Retina (tissue), 1 donor: Measurements from ENCODE around the gene BICDL2.
A peak's percentile ranks its signal among the peaks of the same experiment; 100 is the strongest.

Experiments used
- DNase-seq: peaks from one replicate; pipeline ENCODE4 v3.0.0-alpha.2; 2016

The BICDL2 gene

DNA sequence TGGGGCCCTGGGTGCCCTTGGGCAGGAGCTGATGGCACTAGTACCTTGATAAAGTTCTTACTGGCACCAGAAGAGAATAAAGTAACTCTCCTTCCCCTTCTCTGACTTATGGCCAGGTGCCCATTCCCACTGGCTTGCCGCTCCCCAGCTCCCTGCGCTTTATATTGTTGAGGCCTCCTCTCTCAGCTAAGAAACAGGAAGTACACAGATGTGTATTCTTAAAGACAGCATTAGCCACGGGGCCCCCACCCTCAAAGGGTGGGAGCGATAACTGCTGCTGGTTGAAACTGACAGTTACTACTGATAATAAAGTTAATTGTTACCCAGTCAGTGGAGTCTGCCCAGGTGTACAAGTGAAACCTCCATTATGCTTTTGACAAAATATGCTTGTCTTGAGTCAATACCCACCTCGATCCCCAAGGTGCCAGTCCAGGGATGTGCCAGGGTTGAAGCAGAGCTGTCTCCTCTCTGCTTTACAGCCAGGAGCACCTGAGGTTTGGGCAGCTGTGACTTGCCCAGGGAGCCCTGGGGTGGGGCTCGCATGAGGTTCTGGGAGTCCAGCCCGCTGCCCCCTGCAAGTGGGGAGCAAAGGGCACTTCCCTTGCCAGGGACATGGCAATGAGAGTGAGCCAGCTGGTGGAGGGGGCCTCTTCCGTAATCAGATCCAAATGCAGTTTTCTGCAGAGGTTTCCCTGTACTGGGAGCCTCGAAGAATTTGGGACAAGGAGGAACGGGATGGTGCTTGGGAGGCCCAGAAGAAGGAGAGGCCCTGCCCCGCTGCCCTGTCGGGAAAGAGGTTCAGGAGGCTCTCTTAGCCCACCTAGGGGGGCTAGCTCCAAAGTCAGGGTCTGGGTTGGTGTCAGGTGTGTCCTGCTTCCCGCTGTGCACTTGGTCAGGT is 29.4 kb downstream of the BICDL2 start:
- no peak for DNase-seq

DNA sequence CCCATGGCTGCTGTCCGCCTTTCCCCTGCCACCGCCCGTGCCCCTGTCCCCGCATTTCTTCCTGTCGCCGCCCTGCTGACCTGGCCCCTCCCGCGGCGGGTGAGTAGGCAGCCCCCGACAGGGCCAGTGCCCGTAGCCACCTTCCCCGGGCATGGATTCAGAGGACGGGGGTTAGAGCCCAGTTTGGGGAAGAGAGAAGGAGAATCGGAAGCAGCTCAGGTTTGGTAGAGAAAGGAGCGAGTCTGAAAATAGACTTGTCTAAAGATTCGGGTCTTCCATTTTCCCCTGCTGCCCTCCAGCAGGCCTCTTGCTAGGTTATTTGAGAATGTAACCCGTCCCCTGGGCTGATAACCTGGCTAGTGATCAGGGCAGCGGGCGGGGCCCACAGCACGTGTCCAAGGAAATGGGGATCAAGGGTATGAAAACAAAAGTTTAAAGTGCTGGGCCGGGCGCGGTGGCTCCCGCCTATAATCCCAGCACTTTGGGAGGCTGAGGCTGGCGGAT is 31.9 kb downstream of the BICDL2 start:
- DNase-seq = no peak

DNA sequence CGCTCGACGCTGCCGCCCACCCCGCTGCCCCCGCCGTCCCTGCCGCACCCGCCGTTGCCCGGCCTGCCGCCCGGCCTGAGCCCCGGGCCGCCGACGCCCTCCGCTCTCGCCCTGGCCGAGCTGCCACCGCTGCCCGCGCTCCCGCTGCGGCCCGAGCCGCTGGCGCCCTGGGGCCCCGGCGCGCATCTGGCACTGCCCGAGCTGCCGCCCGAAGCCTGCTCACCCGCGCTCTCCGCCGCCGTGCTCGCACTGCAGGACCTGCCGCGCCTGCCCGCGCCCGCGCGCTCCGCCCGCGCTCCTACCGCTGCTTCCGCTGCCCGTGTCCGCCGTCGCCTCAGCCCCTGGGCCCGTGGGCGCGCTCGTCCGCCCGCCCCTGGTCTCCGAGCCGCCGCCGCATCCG is 32.4 kb downstream of the BICDL2 start:
- DNase-seq = no peak

DNA sequence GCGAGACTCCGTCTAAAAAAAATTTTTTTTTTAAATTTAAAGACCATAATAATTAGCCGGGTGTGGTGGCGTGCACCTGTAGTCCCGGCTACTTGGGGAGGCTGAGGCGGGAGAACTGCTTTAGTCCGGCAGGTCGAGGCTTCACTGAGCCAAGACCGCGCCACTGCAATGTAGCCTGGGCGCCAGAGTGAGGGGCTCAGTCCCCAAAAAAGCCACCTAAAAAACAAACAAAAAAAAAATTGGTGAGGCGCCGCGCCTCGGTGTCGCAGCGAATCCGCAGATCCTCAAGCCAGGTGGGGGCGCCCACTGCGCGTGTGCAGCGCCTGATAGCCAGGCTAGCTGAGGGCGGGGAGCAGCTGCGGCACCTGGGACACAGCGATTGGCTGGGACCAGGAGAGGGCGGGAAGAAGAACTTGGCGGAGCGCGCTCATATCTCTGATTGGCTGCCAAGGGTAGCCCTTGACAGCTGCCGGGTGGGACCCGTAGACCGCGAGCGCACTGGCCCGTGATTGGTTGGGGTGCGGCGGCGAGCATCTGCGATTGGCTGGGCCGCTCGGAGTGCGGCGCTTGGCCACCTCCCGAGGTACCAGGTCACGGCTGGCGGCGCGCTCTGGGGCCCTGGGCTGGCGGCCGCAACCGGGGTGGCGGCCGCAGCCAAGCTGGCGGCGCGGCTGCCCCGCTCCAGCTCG is 33.0 kb downstream of the BICDL2 start:
- DNase-seq = peak; percentile 97

GRCh38 chr16:3001316-3001715 is 35.4 kb downstream of the BICDL2 start:
- no peak for DNase-seq

- DNase-seq = no peak
Measured at GRCh38 chr16:3000540-3000939, 36.2 kb downstream of the BICDL2 start.

DNA sequence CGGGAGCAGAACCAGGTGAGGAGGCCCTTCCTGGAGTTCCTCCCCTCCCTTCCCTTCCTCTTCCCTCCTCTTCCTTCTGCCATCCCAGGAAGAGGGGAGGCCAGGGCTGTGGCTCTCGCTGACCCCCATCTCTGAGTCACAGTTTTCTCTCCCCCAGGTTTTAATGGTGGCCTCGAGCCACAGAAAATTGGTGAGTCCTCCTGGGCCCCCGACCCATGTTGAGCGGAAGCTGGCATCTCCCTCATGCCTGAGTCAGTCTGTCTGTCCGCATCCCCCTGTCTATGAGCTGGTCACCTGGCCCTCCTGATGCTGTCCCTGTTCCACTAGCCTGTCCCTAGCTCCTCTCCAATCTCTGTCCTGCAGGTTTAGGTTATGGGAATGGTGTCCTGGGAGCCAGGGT is 36.8 kb downstream of the BICDL2 start:
- DNase-seq = no peak

DNA sequence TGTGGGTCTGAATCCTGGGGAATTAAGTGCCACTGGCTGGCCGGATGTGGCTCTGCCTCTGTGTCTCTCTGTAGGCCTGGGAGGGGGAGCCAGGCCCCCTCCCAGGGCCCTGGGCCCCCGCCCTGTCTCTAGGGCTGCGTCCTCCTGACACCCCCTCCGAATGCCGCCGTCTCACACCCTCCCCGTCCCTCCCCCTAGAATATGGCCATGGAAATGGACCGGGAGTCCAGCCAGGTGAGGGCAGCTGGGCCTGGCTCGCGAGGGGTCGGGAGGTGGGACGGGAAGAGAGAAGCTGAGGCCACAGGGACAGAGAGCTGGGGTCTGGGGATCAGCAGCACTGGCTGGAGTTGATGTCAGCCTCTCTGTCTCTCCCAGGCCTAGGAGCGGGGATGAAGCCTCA is 40.4 kb downstream of the BICDL2 start:
- no peak for DNase-seq

GRCh38 chr16:2992383-2993081 is 44.2 kb downstream of the BICDL2 start:
- DNase-seq = no peak

DNA sequence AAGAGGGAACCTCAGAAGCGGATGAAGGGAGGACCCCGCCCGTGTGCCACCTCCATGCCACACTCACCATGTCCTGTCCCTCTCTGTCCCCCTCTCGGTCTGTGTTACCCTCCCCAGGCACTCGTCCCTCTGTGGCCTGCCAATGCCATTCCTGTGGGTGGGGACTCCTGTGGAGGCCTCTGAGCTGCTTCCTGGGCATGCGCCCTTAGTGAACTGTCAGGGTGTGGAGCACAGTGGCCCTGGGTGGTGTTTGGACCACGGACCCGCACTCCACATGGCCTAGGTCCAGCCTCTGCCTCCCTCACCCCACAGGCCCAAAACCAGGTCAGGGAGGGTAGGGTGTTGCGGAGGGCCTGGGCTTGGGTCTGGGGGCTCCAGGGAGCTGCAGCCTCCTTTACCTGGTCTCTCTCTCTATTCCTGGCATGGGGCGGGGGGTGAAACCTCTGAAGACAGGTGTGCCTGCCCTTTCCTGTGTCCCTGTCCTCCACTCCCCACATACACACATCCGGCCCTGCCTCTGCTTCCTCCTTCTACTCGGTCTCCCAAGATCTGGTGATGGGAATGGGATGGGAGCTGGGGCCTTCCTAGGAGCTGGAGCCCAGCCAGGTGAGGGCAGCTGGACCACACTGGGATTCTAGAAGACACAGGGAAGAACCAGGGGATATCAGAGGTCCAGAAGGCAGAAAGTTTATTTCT is 45.0 kb downstream of the BICDL2 start:
- no peak for DNase-seq

- no peak for DNase-seq
Measured at GRCh38 chr16:2990891-2991290, 45.9 kb downstream of the BICDL2 start.

DNA sequence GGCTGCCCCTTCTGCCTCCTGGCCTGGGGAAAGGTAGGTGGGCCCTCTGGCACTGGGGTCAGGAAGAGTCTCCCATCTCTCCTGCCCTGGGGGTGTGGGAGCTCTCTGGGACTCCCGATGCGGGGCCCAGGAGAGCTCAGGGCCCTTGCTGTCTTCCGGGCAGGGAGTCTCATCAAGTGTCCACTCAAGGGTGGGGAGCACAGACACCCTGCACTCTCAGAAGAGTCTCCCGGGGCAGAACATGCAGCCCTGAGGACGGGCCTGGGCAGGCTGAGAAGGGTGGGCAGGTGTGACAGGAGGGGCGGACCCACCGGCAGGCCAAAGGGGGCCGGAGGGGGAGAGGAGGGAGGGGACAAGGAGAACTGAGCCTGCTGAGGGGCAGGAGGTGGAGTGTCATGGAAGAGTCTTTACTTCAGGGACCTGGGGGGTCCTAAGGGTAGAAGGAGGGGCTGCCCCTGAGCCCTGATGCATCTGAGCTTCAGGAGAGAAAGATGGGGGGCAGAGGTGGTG is 48.1 kb downstream of the BICDL2 start:
- no peak for DNase-seq

- no peak for DNase-seq
Measured at GRCh38 chr16:2987833-2988232, 48.9 kb downstream of the BICDL2 start.

GRCh38 chr16:2987286-2987685 is 49.5 kb downstream of the BICDL2 start:
- DNase-seq = no peak

- no peak for DNase-seq
Measured at GRCh38 chr16:2986623-2987188, 50.0 kb downstream of the BICDL2 start.

- DNase-seq = no peak
Measured at GRCh38 chr16:2985893-2986355, 50.8 kb downstream of the BICDL2 start.

DNA sequence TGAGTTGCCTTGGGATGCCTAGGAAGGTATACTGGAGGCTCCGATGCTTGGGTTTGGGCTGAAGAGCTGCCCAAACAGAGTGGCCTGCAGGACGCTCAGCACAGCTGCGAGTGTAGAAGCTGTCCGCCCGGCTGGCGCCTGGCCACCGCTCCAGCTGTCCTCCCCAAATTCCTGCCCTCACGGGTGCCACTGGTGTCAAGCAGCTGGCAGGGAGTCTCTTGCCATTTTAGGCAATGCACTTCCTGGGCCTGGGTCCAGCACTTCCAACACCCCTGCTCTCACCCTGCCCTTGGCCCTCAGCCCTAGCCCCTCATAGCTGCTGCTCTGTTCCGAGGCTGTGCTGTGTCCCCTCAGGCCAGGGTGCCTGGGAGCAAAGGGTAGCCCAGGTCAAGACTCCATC is 51.3 kb downstream of the BICDL2 start:
- DNase-seq = no peak

GRCh38 chr16:2983706-2984136 is 53.0 kb downstream of the BICDL2 start:
- DNase-seq = peak; percentile 96

DNA sequence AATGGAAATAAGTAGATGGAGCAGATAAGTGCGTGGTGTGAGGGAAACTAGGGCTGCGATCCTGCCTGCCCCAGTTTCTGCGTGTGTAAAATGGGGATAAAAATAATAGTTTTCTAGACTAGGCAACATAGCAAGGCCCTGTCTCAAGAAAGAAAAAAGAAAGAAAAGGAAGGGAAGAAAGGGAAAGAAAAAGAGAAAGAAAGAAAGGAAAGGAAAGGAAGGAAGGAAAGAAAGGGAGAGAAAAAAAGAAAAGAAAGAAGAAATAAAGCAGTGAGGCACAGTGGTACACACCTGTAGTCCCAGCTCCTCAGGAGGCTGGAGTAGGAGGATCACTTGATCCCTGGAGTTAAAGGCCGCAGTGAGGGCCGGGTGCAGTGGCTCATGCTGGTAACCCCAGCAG is 54.3 kb downstream of the BICDL2 start:
- no peak for DNase-seq

DNA sequence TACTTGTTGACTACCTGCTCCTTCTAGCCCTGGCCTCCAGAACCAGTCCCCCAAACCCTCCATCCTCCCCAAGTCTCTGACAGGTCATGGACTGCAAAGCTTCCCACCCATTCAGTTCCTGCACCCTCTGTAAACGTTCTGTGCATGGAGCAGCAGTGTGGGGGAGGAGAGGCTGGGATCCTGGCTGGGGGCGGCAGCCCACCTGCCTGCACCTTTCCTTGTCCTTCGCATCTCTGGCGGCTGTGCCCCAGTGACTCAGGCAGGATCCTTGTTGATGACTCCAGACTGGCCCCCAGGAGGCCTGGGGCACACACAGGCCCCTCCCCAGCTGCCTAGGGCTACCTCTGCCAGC is 54.9 kb downstream of the BICDL2 start:
- DNase-seq = no peak

DNA sequence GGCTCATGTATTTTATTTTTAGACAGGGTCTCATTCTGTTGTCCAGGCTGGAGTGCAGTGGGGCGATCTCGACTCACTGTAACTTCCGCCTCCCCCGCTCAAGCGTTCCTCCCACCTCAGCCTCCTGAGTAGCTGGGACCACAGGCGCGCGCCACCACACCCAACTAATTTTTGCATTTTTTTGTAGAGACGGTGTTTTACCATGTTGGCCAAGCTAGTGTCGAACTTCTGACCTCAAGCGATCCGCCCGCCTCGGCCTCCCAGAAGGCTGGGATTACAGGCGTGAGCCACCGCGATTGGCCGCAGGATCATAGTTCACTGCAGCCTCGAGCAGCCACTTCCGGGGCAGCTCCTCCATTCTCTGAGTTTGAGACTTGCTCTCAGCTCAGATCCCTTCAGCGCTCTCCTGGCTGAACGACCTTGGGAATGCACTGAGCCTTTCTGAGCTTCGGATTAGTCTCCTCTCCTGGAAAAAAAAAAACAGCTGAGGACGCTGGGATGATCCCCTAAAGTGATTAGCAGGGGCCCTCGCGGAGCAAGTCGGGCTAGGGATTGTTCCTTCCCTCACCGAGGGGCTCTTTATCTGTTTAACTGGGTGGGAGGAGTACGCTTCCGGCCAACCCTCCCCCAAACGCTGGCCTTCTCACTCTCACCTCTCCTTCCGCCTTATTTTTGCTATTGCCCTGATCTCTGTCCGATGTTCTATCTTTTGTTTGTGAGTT is 55.4 kb downstream of the BICDL2 start:
- DNase-seq = no peak
